HG03025 (cell line): ENCODE measurements around the gene KIFAP3.
"Not testable (repeated sequence)": the region's sequence is repeated elsewhere in the genome, so short reads cannot be mapped to it uniquely, and the experiment has no call there.

Source experiments
- ATAC-seq: cut with Tn5 transposase; IDR thresholded peaks from one replicate; pipeline ENCODE4 v1.9.1; 2021; ENCODE audit warnings: mild to moderate bottlenecking, moderate library complexity; ENCODE audit not compliant: unreplicated experiment, low FRiP score

The KIFAP3 gene

DNA sequence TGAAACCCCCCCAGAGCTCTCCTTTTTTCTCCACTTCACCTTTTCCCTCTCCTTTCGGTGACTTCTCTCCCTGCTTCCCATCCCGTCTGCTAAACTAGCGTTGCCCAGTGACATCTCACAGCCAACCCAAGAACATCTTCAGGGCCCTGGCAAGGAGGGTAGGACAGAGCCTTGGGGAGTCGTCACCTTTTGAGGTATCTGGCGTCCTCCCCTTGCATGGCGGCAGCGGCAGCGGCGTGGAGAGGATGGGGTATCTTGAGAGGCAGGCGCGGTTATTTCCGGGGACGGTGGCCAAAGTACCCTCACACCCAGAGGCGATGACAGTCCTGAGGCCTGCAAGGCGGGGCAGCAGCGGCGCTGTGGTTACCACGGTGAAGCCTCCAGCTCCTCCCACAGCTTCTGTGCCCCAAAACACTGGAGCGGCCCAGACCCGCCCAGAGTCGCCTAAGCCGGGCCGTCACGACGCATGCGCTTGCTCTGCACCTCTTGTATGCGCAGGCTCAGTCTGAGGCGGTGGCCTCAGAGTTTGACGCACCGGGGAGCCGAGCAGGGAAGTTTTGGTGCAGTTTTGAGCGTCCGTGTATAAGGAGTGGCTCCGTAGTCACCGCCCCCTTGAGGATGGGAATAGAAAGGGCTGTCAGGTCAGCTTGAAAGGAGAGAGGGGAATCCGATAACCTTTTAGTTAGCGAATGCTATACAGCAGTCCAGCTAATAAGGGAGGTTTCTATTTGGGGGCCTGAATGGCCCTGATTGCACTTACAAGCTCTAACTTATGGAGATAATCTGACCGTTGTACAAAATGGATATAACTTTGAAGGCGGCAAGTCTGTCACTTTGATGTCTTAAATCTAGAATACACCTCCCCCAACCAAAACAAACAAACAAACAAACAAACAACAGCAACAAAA is at the start of gene KIFAP3:
Gene KIFAP3, minus strand, starts transcription at position 446 of the 908 bp plus-strand sequence. Its CDS starts 228 bp downstream, at position 218.
- ATAC-seq: peak; percentile 99

DNA sequence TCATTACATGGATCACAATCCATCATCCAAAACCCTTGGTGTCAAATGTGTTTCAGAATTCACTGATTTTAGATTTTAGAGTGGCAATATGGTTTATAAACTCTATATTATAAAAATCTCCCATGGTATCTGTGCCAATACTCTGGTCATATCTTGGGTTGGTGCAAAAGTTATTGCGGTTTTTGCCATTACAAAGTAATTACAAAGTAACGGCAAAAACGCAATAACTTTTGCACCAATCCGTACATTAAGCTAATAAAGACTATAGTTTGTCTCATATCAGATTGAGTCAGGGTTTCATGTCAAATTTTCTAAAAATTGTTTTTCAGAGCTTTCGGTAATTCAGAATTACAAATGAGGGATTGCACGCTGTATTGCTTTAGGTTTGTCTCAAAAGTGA is 47.9 kb upstream of the KIFAP3 start:
- no peak for ATAC-seq

DNA sequence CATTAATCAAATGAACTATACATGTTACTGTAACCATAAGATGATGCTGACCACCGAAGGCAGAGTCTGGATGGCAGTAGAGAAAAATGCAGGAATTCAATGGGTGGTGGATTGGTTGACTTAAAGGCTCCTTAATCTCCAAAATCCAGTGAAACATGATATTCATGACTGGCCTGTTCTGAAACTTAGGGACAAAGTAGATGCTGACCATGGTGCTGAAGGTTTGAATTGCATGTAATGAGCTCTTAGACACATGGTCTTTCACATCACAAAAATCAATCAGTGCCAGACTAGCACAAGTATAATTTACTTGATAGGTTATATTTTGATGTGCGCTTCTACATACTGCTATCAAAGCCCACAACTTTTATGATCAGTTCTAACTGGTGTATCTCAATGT is 40.4 kb upstream of the KIFAP3 start:
- ATAC-seq: no peak

DNA sequence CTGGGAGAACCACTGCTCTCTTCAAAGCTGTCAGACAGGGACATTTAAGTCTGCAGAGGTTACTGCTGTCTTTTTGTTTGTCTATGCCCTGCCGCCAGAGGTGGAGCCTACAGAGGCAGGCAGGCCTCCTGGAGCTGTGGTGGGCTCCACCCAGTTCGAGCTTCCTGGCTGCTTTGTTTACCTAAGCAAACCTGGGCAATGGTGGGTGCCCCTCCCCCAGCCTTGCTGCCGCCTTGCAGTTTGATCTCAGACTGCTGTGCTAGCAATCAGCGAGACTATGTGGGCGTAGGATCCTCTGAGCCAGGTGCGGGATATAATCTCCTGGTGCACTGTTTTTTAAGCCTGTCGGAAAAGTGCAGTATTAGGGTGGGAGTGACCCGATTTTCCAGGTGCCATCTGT is 38.6 kb upstream of the KIFAP3 start:
- not testable (repeated sequence) for ATAC-seq

DNA sequence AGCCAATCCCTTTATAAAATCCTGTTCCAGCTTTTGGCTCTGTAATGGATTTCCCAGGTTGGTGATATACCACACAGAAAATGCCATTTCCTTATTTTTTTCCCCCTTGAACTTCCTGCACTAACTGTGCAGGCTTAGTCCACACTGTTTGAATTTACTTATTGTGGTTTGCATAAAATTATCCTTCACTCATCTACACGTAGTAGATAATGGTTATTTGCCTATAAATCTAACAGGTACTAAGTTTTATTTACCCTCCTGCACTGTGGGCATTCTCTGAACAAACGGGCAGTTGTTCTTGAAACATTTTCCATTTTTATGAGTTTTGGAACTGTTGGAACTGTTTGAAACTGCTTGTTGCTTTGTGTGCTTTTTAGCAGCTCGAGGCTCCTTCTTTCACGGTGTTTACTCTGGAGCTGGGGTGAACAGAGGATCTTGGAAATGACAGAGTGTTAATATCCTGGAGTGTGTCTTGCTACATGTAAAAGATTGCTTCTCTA is 23.0 kb upstream of the KIFAP3 start:
- no peak for ATAC-seq

DNA sequence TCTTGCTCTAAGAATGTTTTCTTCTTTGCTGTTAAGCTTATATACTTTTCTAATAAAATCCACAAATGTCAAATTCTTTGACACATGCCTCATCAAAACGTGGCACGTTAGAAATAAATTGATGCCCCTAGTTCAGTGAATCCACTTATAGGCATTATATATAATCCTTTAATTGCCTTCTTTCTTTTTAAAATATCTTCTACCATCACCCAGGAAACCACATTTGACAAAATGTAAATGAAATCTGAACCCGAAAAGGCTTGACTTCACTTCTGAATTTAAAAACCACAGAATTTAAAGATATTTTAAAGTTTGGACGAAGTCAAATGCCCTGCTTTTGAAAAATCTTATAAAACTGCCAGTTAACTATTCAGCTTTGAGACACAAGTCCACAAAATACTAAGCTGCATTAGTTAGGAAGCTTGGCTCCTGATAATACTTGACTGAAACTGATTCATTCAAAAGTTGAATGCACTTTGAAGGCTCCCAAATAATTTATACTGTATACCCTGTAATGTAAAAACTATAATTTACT is 22.4 kb upstream of the KIFAP3 start:
- ATAC-seq: no peak

DNA sequence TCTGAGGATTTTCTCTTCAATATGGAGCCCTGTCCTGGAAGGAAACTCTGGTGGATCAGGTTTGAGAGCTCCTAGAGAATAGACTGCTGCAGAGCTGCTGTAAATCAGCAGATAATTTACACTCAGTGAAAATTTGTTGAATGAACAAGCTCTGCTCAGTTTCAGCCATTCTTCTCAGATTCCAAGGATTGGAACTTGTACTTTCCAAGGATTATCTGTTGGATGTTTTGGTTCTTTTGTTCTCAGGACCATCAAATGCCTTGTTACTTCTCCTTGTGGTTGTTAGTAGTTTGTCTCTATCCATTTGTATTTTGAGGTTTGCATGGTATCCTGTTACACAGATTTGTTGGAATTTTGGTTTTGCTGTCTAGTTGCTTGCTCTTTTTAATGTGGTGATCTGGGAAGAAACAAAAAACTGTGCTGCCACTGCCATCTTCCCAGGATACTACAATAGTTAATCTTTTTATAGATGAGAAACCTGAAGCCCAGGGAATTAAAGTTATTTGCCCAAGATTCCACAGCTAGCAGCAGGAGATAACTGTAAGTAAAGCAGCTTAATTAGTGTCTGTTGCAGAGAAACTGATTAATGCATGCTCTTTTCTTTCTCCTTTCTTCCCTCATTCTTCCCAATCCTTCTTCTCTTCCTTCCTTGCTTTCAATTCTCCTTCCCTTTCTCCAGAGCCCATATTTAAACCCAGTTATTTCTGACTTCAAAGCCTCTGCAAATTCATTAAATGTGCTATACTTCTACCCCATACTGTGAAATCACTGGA is 21.7 kb upstream of the KIFAP3 start:
- ATAC-seq: no peak

DNA sequence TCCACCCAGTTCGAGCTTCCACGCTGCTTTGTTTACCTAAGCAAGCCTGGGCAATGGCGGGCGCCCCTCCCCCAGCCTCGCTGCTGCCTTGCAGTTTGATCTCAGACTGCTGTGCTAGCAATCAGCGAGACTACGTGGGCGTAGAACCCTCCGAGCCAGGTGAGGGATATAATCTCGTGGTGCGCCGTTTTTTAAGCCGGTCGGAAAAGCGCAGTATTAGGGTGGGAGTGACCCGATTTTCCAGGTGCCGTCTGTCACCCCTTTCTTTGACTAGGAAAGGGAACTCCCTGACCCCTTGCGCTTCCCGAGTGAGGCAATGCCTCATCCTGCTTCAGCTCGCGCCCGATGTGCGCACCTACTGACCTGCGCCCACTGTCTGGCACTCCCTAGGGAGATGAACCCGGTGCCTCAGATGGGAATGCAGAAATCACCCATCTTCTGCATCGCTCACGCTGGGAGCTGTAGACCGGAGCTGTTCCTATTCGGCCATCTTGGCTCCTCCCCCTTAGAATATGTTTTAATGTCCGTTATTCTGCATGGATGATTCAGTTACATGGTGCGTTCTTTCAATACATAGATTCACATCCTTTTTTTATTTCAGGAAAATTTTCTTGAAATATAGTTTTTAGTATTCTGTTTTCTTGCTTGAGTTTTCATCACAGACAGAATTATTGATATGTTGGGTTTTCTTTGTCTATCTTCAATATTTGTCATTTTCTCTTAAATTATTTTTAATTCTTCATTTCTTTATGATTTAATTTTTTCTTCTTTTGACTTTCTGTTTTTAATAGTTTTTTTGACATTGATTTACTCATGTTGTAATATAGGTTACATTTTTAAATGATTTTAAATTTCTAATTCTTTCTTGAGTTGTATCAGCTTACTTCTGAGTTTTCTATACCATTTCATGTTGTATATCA is 20.5 kb upstream of the KIFAP3 start:
- not testable (repeated sequence) for ATAC-seq

DNA sequence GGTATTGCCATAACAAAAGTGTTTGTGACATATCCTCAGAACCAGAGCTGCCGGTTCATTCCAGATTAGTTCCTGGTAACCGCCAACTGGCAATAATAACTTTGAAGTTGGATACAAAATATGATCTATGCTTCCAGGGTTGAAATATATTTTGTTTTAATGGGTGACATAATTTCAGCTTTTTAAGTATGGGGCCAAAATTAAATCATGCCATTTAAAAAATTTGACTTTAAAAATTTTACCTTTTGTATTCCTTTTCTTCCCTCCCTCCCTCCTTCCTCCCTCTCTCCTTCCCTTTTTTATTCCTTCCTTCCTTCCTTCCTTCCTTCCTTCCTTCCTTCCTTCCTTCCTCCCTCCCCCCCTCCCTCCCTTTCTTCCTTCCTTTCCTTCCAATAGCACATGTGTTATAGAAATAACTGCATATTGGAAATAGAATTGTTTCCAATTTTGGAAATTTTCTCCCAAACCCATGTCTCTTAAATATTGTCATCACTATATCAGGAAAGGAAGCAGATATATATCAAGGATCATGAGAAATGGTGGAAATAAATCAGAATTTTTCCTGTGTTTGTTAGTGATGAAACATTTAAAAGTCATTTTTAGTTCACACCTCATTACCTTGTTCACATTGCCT is 12.0 kb upstream of the KIFAP3 start:
- ATAC-seq: no peak

DNA sequence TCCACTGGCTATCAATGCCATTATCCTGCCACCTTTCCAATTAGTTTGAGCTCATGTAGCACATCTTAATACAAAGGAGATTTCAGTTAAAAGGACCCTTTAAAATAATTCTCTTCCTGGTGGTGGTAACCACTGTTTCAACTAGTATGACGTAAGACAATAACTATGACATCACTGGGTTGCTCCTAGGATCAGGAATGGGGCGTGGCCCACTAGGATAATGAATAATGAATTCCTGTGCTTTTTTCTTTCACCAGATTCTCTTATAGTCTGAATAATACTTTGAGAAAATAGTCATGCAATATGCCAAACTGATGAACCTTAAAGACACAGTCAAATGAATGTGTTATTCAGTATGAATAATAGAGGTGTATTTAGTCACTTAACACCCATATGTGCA is 10.6 kb upstream of the KIFAP3 start:
- ATAC-seq: no peak

DNA sequence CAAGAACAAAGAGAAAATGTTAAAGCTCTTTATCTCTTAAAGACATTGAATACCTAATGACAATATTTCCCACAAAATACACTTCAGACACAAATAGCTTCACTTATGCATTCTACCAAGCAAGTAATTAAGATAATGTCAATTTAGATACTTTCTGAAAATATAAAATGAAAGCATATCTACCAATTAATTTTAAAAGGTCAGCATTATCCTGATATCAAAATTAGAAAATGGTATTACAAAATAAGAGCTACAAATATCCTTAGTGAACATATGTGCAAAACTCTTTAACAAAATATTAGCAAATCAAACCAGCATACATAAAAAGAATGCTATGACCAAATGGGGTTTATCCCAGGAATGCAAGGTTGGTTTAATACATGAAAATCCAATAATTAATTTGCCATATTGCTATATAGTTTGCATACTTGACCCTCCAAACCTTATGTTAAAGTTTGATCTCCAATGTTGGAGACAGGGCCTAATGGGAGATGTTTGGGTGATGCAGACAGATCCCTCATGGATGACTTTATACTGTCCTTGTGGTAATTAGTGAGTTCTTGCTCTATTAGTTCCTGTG is 4.2 kb upstream of the KIFAP3 start:
- no peak for ATAC-seq

DNA sequence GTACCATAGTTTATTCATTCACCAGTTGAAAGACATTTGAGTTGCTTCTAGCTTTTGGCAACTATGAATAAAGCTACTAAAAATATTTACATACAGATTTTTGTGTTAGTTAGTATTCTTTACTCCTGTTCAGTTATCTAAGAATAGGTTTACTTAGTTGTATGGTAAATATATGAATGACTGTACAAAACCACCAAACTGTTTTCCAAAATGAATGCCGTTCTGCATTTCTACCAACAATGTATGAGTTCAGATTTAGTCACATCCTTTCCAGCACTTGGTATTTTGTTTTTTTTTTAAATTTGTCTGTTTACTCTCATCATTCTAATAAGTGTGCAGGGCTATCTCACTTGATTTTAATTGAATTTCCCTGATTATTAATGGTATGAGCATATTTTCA is 3.4 kb upstream of the KIFAP3 start:
- no peak for ATAC-seq

DNA sequence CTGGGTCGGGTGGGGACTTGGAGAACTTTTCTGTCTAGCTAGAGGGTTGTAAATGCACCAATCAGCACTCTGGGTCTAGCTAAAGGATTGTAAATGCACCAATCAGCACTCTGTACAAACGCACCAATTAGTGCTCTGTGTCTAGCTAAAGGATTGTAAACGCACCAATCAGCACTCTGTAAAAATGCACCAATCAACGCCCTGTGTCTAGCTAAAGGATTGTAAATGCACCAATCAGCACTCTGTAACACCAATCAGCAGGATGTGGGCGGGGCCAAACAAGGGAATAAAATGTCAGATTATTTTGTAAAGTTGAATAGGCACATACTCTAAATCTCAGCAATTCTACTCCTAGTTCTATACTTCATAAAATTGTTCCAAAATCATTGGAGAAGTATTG is 2.5 kb upstream of the KIFAP3 start:
- ATAC-seq: not testable (repeated sequence)

DNA sequence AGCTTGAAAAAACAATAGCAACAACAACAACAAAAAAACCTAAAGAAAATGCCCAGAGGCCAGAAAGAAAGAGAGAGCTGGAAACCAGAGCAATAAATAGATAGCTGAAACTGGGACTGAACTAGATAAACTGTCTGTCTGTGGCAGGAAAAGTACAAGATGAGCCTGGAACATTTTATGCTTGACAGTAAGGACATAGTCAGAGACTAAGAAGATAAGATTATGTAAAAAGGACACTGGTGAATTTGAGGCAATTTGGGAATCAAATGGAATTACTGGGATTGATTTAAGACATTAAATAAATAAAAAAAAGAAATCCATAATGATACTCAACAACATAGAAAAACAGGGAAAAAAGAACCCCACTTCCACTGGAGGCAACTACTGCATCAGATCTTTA is 1.7 kb upstream of the KIFAP3 start:
- ATAC-seq: no peak

DNA sequence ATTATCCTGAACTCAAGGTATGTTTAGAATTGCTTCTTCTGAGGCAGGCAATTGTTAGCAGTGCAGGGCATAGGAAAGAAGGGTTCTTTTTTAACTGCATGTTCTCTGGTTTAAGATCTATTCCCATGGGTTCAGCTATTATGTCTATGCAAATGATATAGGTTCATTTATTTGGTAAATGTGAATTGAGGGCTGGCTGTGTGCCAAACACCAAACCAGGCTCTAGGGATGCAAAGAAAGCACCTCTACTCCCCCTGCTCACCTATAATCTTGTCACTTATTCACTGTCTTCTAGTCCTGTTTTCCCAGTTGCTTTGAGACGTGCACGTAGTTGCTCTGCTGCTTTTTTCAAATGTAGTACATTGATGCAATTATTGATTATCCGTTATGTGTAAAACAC is 691 bp upstream of the KIFAP3 start:
- ATAC-seq: no peak

DNA sequence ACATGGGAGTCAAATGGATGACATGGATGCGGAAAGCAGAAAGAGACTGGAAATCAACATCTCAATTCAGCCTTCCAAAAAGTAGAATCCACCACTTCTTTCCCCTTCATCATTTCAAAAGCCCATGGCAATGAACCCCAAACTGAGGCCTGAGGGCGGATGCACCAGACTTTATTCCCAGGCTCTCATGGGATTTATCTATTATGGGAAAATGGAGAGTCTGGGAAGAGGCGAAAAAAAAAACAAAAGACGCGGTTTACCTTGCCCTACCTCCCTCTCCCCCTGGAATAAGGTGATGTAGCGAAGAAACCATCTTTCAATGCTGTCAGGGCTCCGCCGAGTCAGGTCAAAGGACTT is 624 bp downstream of the KIFAP3 start:
- ATAC-seq: no peak

DNA sequence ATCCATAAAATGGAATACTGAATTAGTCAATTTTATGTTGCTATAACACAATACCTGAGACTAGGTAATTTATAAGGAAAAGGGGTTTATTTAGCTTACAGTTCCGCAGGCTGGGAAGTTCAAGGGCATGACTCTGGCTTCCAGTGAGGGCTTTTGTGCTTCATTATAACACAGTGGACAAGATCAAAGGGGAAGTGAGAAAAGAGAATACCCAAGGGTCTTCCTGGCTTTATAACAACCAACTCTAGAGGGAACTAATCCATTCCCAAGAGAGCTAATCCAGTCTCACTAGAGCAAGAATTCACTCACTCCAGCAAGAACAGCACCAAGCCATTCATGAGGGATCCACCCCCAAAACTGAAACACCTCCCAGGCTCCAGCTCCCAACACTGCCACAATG is 3.1 kb downstream of the KIFAP3 start:
- ATAC-seq: no peak

DNA sequence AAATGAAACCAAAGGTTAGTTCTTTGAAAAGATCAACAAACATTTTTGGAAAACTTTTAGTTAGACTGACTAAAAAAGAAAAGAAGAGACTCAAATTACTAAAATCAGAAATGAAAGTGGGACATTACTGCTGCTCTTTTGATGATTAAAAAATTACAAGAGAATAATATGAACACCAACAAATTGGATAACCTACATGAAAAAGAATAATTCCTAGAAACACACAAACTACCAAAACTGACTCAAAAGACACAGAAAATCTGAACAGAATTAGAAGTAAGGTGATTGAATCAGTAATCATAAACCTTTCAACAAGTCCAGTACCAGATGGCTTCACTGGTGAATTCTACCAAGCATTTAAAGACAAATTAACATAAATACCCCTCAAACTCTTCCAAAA is 5.6 kb downstream of the KIFAP3 start:
- ATAC-seq: no peak

DNA sequence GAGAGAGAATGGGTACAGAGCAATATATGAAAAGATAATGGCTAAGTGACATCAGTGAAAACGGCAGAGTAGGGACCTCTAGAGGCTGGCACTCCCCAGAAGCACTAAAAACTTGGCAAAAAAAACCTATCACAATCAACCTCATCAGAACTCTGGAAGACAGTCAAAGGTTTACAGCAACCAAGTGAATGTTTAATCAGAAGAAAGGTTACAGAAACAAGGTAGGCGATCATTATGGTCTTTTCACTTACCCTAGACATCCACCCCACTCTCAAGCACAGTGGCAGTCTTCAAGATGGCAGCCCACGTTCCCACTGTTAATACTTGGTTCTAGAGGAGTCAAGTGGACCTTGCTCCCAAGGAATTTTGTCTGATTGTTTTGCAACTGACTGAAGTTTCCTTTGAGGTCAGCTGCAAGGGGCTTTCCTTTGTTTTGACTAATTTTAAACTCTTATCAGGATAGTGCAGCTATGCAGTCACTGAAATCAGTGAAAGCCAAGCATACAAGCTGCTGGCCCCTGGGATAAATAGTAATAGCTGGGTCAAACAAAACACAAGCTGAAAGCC is 7.2 kb downstream of the KIFAP3 start:
- ATAC-seq: no peak
